Naive thymus-derived CD4-positive, alpha-beta T cell (primary cell): ENCODE data around the gene DPYSL4. TPM values are rescaled to one million over a fixed set of nuclear protein-coding genes. Genes with fewer than 3 reads are reported as not detected.

Source experiments
- ATAC-seq: fragments of 150-1000 bp; cut with Tn5 transposase; 2 replicates; pipeline ENCODE4 v1.10.0; 2021; ENCODE audit warnings: mild to moderate bottlenecking, moderate library complexity
- CTCF ChIA-PET: fragments of 350-600 bp; sonication (Branson Sonifier 250); formaldehyde crosslinking; loops from one replicate; lab custom pipeline; 2021; ENCODE audit warnings: antibody characterized with exemption; lab: Charles Lee
- POLR2A ChIA-PET: fragments of 350-600 bp; sonication (Branson Sonifier 250); formaldehyde crosslinking; loops from one replicate; lab custom pipeline; 2021; ENCODE audit warnings: antibody characterized with exemption, inconsistent platforms; lab: Charles Lee
- DNase-seq, 9 donors: peaks; one replicate each; pipeline versions ENCODE4 v3.0.0 to v3.0.0-alpha.2; 2020 to 2022; ENCODE audit warnings: mixed read lengths in 1 of 9
- H3K27ac ChIP-seq: one replicate; pipeline ENCODE4 v1.7.0; 2013; ENCODE audit warnings: mild to moderate bottlenecking, low read depth, low read length, moderate library complexity
- H3K27me3 ChIP-seq, 2 donors: one replicate each; pipeline ENCODE4 v1.7.0; 2013; ENCODE audit warnings: low read length in 2 of 2, mild to moderate bottlenecking in 2 of 2, moderate library complexity in 2 of 2; ENCODE audit not compliant: control insufficient read depth in 2 of 2, insufficient read depth in 2 of 2
- H3K36me3 ChIP-seq, 3 experiments: 1 replicate in 2 of 3; 2 replicates in 1 of 3; pipeline ENCODE4 v1.7.0; 2013; ENCODE audit warnings: low read length in 3 of 3, mild to moderate bottlenecking in 3 of 3, moderate library complexity in 1 of 3; ENCODE audit not compliant: insufficient read depth in 3 of 3, control insufficient read depth in 2 of 3
- H3K4me1 ChIP-seq, 2 donors: one replicate each; pipeline ENCODE4 v1.7.0; 2013; ENCODE audit warnings: low read length in 2 of 2, mild to moderate bottlenecking in 2 of 2, moderate library complexity in 1 of 2; ENCODE audit not compliant: control insufficient read depth in 2 of 2, insufficient read depth in 2 of 2
- H3K4me3 ChIP-seq: 2 replicates; pipeline ENCODE4 v1.7.0; 2013; ENCODE audit warnings: mild to moderate bottlenecking, low read length
- H3K9me3 ChIP-seq, 3 experiments: 1 replicate in 2 of 3; 2 replicates in 1 of 3; pipeline ENCODE4 v1.7.0; 2013; ENCODE audit warnings: low read length in 3 of 3; ENCODE audit not compliant: control insufficient read depth in 2 of 3
- H3K27ac Mint-ChIP-seq, 9 donors: one replicate each; pipeline ENCODE4 v1.8.0; 2020 to 2022; ENCODE audit warnings: mixed read lengths in 9 of 9, mild to moderate bottlenecking in 8 of 9, moderate library complexity in 5 of 9, inconsistent platforms in 2 of 9
- H3K27me3 Mint-ChIP-seq, 5 donors: one replicate each; pipeline ENCODE4 v1.8.0; 2021 to 2022; ENCODE audit warnings: mixed read lengths in 5 of 5, mild to moderate bottlenecking in 1 of 5
- H3K36me3 Mint-ChIP-seq, 5 donors: one replicate each; pipeline ENCODE4 v1.8.0; 2020 to 2022; ENCODE audit warnings: mixed read lengths in 5 of 5, mild to moderate bottlenecking in 3 of 5, inconsistent platforms in 1 of 5
- H3K4me1 Mint-ChIP-seq, 7 donors: one replicate each; pipeline ENCODE4 v1.8.0; 2020 to 2022; ENCODE audit warnings: mixed read lengths in 7 of 7, mild to moderate bottlenecking in 3 of 7, inconsistent platforms in 1 of 7
- H3K4me3 Mint-ChIP-seq, 10 donors: one replicate each; pipeline ENCODE4 v1.8.0; 2020 to 2022; ENCODE audit warnings: mild to moderate bottlenecking in 10 of 10, mixed read lengths in 10 of 10, moderate library complexity in 6 of 10, inconsistent platforms in 2 of 10
- H3K9me3 Mint-ChIP-seq, 11 donors: one replicate each; pipeline ENCODE4 v1.8.0; 2020 to 2022; ENCODE audit warnings: mixed read lengths in 11 of 11, mild to moderate bottlenecking in 4 of 11, inconsistent platforms in 1 of 11, moderate library complexity in 1 of 11
- intact Hi-C, 2 donors: fragments of 100-400 bp; cut with micrococcal nuclease; formaldehyde crosslinking; loops; one replicate each; pipeline ENCODE4 v1.15.1; 2023
- polyA plus RNA-seq, 2 donors: library from polyadenylated mRNA; unstranded; fragments of 300-500 nt; fragmentation: Illumina TruSeq; gene quantifications; one replicate each; pipeline ENCODE4 v1.2.3, GENCODE V29; 2021
- total RNA-seq, 6 experiments: library from RNA in 5 of 6; stranded (reverse) in 5 of 6; gene quantifications; 1 replicate in 5 of 6; 2 replicates in 1 of 6; pipeline ENCODE4 v1.2.3 and lab custom pipeline; 2021 to 2026

Gene DPYSL4
- total and polyA plus RNA-seq, 7 experiments from 2014 or later: 0.35 to 60.0 (median 9.4) TPM

GRCh38 chr10:132242103-132242840, 55.5 kb downstream of the DPYSL4 start:
- H3K36me3 Mint-ChIP-seq: peaks cover 0 to 7% (median 0%) of the 10 kb centered on the region in 5 donors
- ChIA-PET CTCF (no interaction called here), POLR2A (no interaction called here)
- no peaks in the 10 kb centered on the region for H3K9me3 ChIP-seq
- ATAC-seq (no peak), DNase-seq (no peak)
- no peak overlapping the region for H3K4me3 ChIP-seq
- H3K27me3 ChIP-seq: no peaks in the 10 kb centered on the region
- H3K4me1 ChIP-seq: no peaks in the 10 kb centered on the region
- H3K27ac Mint-ChIP-seq: no peak overlapping the region
- intact Hi-C loops: no loop called here
- H3K27ac ChIP-seq: no peak overlapping the region
- no peaks in the 10 kb centered on the region for H3K9me3 Mint-ChIP-seq
- no peaks in the 10 kb centered on the region for H3K27me3 Mint-ChIP-seq
- H3K4me3 Mint-ChIP-seq: no peak overlapping the region
- no peaks in the 10 kb centered on the region for H3K36me3 ChIP-seq
- no peaks in the 10 kb centered on the region for H3K4me1 Mint-ChIP-seq

- Histone ChIP-seq H3K4me1 (no peaks in the 10 kb centered on the region), H3K9me3 (no peaks in the 10 kb centered on the region), H3K27me3 (no peaks in the 10 kb centered on the region), H3K36me3 (no peaks in the 10 kb centered on the region), H3K4me3 (no peak overlapping the region), H3K27ac (no peak overlapping the region)
- DNase-seq (no peak), ATAC-seq (no peak)
- POLR2A ChIA-PET: no interaction called here
- H3K27ac Mint-ChIP-seq: no peak overlapping the region
- H3K4me3 Mint-ChIP-seq: no peak overlapping the region
- intact Hi-C loops: no loop called here
- H3K4me1 Mint-ChIP-seq: no peaks in the 10 kb centered on the region
- CTCF ChIA-PET: no interaction called here
- H3K27me3 Mint-ChIP-seq: no peaks in the 10 kb centered on the region
- H3K36me3 Mint-ChIP-seq: peaks cover 0 to 7% (median 0%) of the 10 kb centered on the region in 5 donors
- H3K9me3 Mint-ChIP-seq: no peaks in the 10 kb centered on the region
Observed at GRCh38 chr10:132243141-132243540, 56.4 kb downstream of the DPYSL4 start.

GRCh38 chr10:132243626-132244025, 56.9 kb downstream of the DPYSL4 start:
- Mint-ChIP-seq H3K27ac (no peak overlapping the region), H3K9me3 (no peaks in the 10 kb centered on the region), H3K4me3 (no peak overlapping the region), H3K36me3 (peaks cover 0 to 5% (median 0%) of the 10 kb centered on the region in 5 donors), H3K27me3 (no peaks in the 10 kb centered on the region), H3K4me1 (peaks cover 0 to under 1% (median 0%) of the 10 kb centered on the region in 7 donors)
- ChIA-PET POLR2A (no interaction called here), CTCF (no interaction called here)
- Histone ChIP-seq H3K4me1 (no peaks in the 10 kb centered on the region), H3K27me3 (no peaks in the 10 kb centered on the region), H3K27ac (no peak overlapping the region), H3K36me3 (no peaks in the 10 kb centered on the region), H3K9me3 (no peaks in the 10 kb centered on the region), H3K4me3 (no peak overlapping the region)
- ATAC-seq (no peak), DNase-seq (no peak)
- intact Hi-C loops: no loop called here

GRCh38 chr10:132245056-132245455, 58.3 kb downstream of the DPYSL4 start:
- H3K27me3 ChIP-seq: no peaks in the 10 kb centered on the region
- ChIA-PET POLR2A (no interaction called here), CTCF (no interaction called here)
- Mint-ChIP-seq H3K27me3 (no peaks in the 10 kb centered on the region), H3K9me3 (no peaks in the 10 kb centered on the region), H3K4me1 (peaks cover 0 to 3% (median 0%) of the 10 kb centered on the region in 7 donors), H3K36me3 (peaks cover 0 to 4% (median 0%) of the 10 kb centered on the region in 5 donors), H3K4me3 (no peak overlapping the region), H3K27ac (no peak overlapping the region)
- intact Hi-C loops: no loop called here
- no peak overlapping the region for H3K4me3 ChIP-seq
- DNase-seq: no peak
- H3K9me3 ChIP-seq: no peaks in the 10 kb centered on the region
- ATAC-seq: no peak
- no peak overlapping the region for H3K27ac ChIP-seq
- no peaks in the 10 kb centered on the region for H3K36me3 ChIP-seq
- H3K4me1 ChIP-seq: no peaks in the 10 kb centered on the region

- ChIA-PET CTCF (no interaction called here), POLR2A (no interaction called here)
Observed at GRCh38 chr10:132246296-132246695, 59.5 kb downstream of the DPYSL4 start.

GRCh38 chr10:132247943-132248342, 61.2 kb downstream of the DPYSL4 start:
- H3K4me1 Mint-ChIP-seq: peaks cover 0 to 4% (median 0%) of the 10 kb centered on the region in 7 donors
- no peak for DNase-seq
- Histone ChIP-seq H3K4me3 (no peak overlapping the region), H3K27me3 (no peaks in the 10 kb centered on the region), H3K36me3 (no peaks in the 10 kb centered on the region), H3K4me1 (no peaks in the 10 kb centered on the region), H3K27ac (no peak overlapping the region), H3K9me3 (no peaks in the 10 kb centered on the region)
- H3K9me3 Mint-ChIP-seq: no peaks in the 10 kb centered on the region
- POLR2A ChIA-PET: no interaction called here
- no peak for ATAC-seq
- H3K4me3 Mint-ChIP-seq: peak overlapping the region in 3 of 10 donors; percentile 12 to 43 (median 12)
- no peak overlapping the region for H3K27ac Mint-ChIP-seq
- no peaks in the 10 kb centered on the region for H3K27me3 Mint-ChIP-seq
- no peaks in the 10 kb centered on the region for H3K36me3 Mint-ChIP-seq
- CTCF ChIA-PET: no interaction called here
- intact Hi-C loops: no loop called here

More at GRCh38 chr10:132246296-132246695, 59.5 kb downstream of the DPYSL4 start:
- intact Hi-C loops: no loop called here
- peaks cover 0 to 3% (median 0%) of the 10 kb centered on the region in 5 donors for H3K36me3 Mint-ChIP-seq
- H3K27me3 ChIP-seq: no peaks in the 10 kb centered on the region
- no peaks in the 10 kb centered on the region for H3K36me3 ChIP-seq
- no peak overlapping the region for H3K4me3 Mint-ChIP-seq
- no peak overlapping the region for H3K27ac ChIP-seq
- no peak for DNase-seq
- no peaks in the 10 kb centered on the region for H3K9me3 ChIP-seq
- H3K27me3 Mint-ChIP-seq: no peaks in the 10 kb centered on the region
- H3K4me1 ChIP-seq: no peaks in the 10 kb centered on the region
- no peak for ATAC-seq
- no peak overlapping the region for H3K4me3 ChIP-seq
- H3K4me1 Mint-ChIP-seq: peaks cover 0 to 3% (median 0%) of the 10 kb centered on the region in 7 donors
- no peaks in the 10 kb centered on the region for H3K9me3 Mint-ChIP-seq
- no peak overlapping the region for H3K27ac Mint-ChIP-seq
